Hepatic stellate cell (primary cell): ENCODE results near the gene CUL3.

Source experiments
- DNase-seq: peaks from one replicate; pipeline ENCODE4 v3.0.0; 2011; ENCODE audit warnings: low spot score

Gene CUL3

GRCh38 chr2:224469374-224469964 lies 115.7 kb downstream of the CUL3 start:
- no peak for DNase-seq

DNA sequence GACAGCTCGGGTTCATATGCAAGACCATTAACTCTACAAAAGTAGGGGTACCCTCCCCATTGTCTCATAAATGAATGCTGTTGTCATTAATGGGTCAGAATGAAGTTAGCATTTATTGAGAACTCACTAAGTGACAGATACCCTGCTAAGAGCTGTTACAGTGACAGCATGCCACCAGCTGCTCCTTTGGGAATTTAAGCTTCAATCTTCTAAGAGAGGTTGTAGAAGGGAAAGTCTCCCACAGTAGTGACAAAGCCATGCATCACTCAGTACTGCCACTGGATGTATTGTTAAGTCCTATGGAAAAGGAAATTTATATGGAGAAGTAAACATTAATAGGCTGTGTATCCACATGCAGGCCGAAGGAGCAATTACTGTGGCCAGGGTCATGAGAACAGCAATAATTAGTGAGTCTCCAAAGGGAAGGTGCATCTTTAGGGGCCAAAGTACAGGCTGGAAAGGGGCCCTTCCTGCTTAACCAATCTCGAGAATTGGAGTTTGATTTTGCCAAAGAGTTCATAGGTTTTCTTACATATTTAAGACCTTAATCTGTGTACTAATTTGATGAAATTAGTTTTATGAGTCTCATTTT lies 118.8 kb downstream of the CUL3 start:
- no peak for DNase-seq

GRCh38 chr2:224461391-224461790 lies 123.8 kb downstream of the CUL3 start:
- no peak for DNase-seq

DNA sequence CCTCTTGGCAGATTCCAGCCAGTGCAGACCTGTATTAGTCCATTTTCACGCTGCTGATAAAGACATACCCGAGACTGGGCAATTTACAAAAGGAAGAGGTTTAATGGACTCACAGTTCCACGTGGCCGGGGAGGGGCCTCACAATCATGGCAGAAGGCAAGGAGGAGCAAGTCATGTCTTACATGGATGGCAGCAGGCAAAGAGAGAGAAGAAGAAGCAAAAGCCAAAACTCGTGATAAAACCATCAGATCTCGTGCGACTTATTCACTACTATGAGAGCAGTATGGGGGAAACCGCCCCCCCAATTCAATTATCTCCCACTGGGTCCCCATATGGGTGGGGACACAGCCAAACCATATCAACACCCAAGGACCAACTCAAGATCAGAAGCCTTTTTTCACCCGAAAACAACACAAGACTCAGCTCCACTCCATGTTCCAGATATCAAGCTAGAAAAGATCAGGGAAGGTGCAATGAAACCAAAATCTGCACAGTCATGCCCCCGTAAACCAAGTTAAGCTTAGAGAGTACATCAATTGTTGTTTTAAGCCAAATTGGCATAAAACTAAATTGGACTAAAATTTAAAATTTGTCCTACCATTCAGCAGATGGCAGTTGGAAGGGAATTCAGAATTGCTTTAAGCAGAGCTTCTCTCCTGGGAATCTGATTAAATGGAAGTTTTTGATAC lies 127.6 kb downstream of the CUL3 start:
- DNase-seq, result no peak

GRCh38 chr2:224453892-224454291 lies 131.3 kb downstream of the CUL3 start:
- no peak for DNase-seq

GRCh38 chr2:224449212-224450147 lies 135.7 kb downstream of the CUL3 start:
- DNase-seq, result peak; percentile 22

- DNase-seq, result no peak
Measured at GRCh38 chr2:224448236-224448635, 136.9 kb downstream of the CUL3 start.

DNA sequence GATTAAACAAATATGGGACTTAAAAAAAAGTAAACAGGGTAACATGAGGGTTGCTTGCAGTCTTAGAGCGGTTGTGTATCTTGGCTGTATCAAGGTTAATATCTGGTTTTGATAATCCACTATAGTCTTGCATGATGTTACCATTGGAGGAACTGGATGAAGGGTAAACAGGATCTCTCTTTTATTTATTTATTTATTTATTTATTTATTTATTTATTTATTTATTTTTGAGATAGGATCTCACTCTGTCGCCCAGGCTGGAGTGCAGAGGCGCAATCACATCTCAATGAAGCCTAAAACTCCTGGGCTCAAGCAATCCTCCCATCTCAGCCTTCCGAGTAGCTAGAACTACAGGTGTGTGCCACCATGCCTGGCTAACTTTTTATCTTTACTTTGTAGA lies 140.4 kb downstream of the CUL3 start:
- no peak for DNase-seq

- DNase-seq, result no peak
Measured at GRCh38 chr2:224444021-224444420, 141.1 kb downstream of the CUL3 start.

DNA sequence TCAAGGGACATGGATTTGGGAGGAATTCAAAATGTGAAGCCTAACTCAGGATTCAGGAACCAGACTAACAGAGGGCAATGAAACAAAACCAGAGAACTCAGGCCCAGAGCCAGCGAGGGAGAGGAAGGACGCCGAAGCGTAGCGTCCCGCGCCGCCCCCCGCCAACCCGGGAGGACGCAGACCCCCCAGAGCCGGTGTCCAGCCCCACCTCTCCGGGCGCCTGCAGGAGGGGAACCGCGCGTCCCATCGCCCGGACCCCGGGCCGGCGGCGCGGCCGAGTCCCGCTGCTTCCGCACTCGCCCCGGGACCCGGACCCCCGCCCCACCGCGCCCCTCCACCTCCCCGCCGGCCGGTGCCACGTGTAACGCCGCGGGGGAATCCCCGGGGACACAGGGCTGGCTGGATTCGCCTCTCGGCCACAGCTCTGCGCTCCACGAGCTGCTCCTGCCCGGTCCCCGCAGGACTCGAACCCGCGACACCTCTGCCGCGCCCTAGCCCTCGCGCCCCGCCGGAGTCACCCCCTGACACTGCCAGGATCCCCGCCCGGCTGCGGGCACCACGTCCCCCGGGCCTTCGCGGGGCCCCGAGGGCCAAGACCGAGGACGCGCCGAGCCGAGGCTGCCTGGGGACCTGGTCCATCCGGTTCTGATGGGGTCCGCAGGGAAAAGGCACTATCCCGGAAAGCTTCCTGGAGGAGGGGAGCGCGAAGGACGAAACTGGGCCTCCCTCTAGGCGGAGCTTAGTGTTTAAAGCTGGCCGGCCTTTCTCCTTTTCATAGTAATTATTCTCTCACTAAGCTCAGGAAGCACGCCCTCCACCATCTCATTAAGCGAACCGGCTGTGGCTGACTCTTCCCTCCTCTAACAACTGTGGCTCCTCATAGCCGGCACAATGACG lies 142.8 kb downstream of the CUL3 start:
- DNase-seq, result peak; percentile 27

GRCh38 chr2:224440988-224441387 lies 144.2 kb downstream of the CUL3 start:
- no peak for DNase-seq

- DNase-seq, result no peak
Measured at GRCh38 chr2:224438726-224439125, 146.4 kb downstream of the CUL3 start.

- no peak for DNase-seq
Measured at GRCh38 chr2:224436634-224437033, 148.5 kb downstream of the CUL3 start.

DNA sequence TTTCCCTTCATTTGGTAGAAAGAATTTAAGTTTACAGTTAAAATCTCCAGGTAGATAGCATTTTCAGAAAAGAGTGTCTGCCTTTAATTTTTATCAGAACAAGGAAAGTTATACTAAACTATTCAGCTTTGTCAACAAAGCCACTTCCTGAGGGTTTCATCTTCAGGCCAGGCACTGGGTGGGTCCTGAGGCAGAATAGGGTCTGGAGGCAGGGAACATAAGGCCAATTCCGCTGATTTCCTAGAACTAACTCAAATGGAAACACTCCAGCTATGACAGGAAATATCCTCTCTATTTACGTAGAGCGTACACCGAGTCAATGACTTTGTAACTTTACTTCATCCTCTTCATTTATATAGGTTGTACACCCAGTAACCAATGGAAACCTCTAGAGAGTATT lies 150.5 kb downstream of the CUL3 start:
- DNase-seq, result no peak

GRCh38 chr2:224433442-224433841 lies 151.7 kb downstream of the CUL3 start:
- DNase-seq, result no peak

GRCh38 chr2:224432003-224432579 lies 153.1 kb downstream of the CUL3 start:
- DNase-seq, result no peak

DNA sequence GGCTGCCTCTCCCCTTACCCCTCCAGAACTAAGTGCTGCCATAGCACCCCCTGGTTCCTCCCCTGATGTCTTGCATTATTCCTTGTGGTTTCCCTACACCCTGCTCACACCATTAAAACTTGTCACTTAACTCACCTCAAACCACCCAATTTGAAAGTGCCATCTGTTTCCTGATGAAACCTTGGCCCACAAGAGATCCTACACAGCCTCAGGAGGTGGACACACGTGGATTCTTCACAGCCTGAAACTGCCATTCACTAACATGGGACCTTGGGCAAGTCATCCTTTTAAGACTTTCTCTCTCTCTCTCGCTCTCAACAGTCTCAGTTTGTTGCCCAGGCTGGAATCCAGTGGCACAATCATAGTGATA lies 155.7 kb downstream of the CUL3 start:
- no peak for DNase-seq

- no peak for DNase-seq
Measured at GRCh38 chr2:224428787-224429440, 156.2 kb downstream of the CUL3 start.

DNA sequence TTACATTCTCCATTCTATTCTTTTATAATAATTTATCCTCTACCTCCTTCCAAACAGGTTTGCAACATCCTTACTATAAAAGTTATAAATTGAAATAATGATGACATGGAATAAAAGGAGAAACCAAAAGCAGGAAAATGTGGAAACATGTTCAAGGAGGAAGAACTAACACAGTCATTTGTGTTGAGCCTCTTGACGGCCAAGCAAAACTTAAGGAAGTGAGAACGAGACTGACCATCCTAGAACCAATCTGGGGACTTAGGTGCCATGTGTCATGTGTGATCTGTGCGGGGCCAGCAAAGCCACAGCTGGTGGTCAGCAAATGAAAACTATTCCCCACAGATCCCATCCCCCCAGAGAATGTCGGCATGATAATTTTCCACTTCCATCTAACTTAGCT lies 157.7 kb downstream of the CUL3 start:
- DNase-seq, result no peak

- DNase-seq, result no peak
Measured at GRCh38 chr2:224426656-224427055, 158.5 kb downstream of the CUL3 start.

DNA sequence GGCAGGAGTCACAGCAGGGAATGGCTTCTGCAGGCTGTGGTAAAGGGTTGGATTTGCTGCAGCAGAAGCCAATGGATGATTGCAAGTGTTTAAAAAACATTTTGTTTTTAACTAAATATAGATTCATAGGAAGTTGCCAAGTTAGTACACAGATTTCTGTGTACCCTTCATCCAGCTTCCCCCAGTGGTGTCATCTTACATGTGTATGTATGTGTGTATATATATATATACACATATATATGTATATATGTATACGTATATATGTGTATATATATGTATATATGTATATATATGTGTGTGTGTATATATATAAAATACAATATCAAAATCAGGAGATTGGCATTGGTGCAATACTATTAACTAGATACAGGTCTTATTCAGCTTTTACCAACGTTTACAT lies 164.1 kb downstream of the CUL3 start:
- no peak for DNase-seq
